G401.6 (cell line): Measurements from ENCODE around the gene CLIC1.
A peak's percentile ranks its signal among the peaks of the same experiment; 100 is the strongest.

Experiments used
- FAIRE-seq: peaks from 2 replicates; lab custom pipeline; 2012; peaks lifted over from hg19 to GRCh38; lab: Jason Lieb, UNC

CLIC1 gene

GRCh38 chr6:31768363-31769257 lies 32.3 kb upstream of the CLIC1 start:
- FAIRE-seq: no peak

- FAIRE-seq: no peak
Measured at GRCh38 chr6:31767096-31767645, 30.8 kb upstream of the CLIC1 start.

- FAIRE-seq: no peak
Measured at GRCh38 chr6:31765910-31766794, 29.8 kb upstream of the CLIC1 start.

GRCh38 chr6:31765559-31765909 lies 29.2 kb upstream of the CLIC1 start:
- FAIRE-seq: no peak

- FAIRE-seq: no peak
Measured at GRCh38 chr6:31764198-31764597, 27.9 kb upstream of the CLIC1 start.

GRCh38 chr6:31763619-31763940 lies 27.2 kb upstream of the CLIC1 start:
- peak; percentile 80 for FAIRE-seq

GRCh38 chr6:31762878-31763618 lies 26.7 kb upstream of the CLIC1 start:
- FAIRE-seq: no peak

- FAIRE-seq: no peak
Measured at GRCh38 chr6:31762356-31762755, 26.0 kb upstream of the CLIC1 start, which contains the start of gene SAPCD1. SAPCD1 (plus strand) TSS chr6:31762656; CDS start chr6:31763055, 399 bp downstream.

GRCh38 chr6:31761343-31761742 lies 25.0 kb upstream of the CLIC1 start:
- no peak for FAIRE-seq

- no peak for FAIRE-seq
Measured at GRCh38 chr6:31760790-31761189, 24.5 kb upstream of the CLIC1 start.

GRCh38 chr6:31758281-31758680 lies 22.0 kb upstream of the CLIC1 start:
- no peak for FAIRE-seq

- FAIRE-seq: no peak
Measured at GRCh38 chr6:31752739-31753319, 16.5 kb upstream of the CLIC1 start.

- FAIRE-seq: no peak
Measured at GRCh38 chr6:31750411-31751022, 14.2 kb upstream of the CLIC1 start.

- FAIRE-seq: no peak
Measured at GRCh38 chr6:31749301-31750036, 13.1 kb upstream of the CLIC1 start.

GRCh38 chr6:31744422-31744821 lies 8.1 kb upstream of the CLIC1 start:
- FAIRE-seq: no peak

- FAIRE-seq: no peak
Measured at GRCh38 chr6:31742894-31743293, 6.6 kb upstream of the CLIC1 start.

GRCh38 chr6:31741815-31742214 lies 5.5 kb upstream of the CLIC1 start:
- FAIRE-seq: no peak

GRCh38 chr6:31740397-31741223 lies 4.3 kb upstream of the CLIC1 start:
- FAIRE-seq: no peak

- peak; percentile 97 for FAIRE-seq
Measured at GRCh38 chr6:31739639-31740396, 3.5 kb upstream of the CLIC1 start, which contains the start of gene MSH5. MSH5 (plus strand) TSS chr6:31740005; CDS start chr6:31740467, 462 bp downstream.
